ENCODE data around the gene CARM1. TPM values are rescaled to one million over a fixed set of nuclear protein-coding genes. Genes with fewer than 3 reads are reported as not detected.

CARM1 gene
- total and polyA plus RNA-seq, 2 donors (not counting 3 experiments of a cell fraction or from before 2014, with no cell fraction given): 65.6 to 70.8 TPM

DNA sequence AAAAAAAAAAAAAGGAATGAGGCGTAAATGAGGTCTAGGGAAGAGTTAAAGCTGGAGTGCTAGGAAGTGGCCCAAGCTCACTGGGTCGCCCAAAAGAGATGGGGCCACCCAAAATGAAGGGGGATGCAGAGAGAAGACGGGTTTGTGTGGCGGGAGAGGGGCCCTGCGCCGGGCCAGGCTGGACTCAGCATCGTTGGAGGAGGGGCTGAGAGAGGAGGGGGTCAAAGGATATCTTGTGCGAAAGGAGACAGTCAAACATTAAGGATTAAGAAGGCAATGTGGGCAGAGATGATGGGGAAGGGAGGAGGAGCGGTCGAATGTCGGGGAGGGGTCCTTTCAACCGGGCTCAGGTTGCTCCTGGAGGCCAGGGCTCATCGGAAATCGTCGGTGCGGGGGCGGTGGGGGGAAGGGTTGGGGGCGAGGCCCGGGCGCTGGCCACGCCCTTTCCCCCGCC, 825 bp upstream of the CARM1 start:
- peaks cover 33% of the 10 kb centered on the region for H3K79me2 ChIP-seq (ENCODE audit: control insufficient read depth, insufficient read depth, low read length)
- BruUV-seq (replicated peaks): TSS peak; percentile 31
- H3K9ac ChIP-seq (replicated peaks; ENCODE audit: extremely low read depth, insufficient read depth, low read length): peak overlapping the region; percentile 86
- peak overlapping the region; percentile 59 to 81 (median 60) for H3K4me3 ChIP-seq (replicated peaks in 1 of 3; ENCODE audit: insufficient read depth in 1 of 3, low read depth in 1 of 3, low read length in 3 of 3)
- H3K9me3 ChIP-seq (replicated peaks; ENCODE audit: control insufficient read depth, insufficient read depth, low read length): no peaks in the 10 kb centered on the region
- H3K36me3 ChIP-seq (ENCODE audit: control insufficient read depth in 2 of 2, extremely low read depth in 1 of 2, insufficient read depth in 2 of 2, low read length in 2 of 2): no peaks in the 10 kb centered on the region
- POLR2A ChIA-PET: no interaction called here
- peak overlapping the region; percentile 52 for H3K27ac ChIP-seq (ENCODE audit: insufficient read depth, low read depth, low read length)
- no peak for TF ChIP-seq MYC (IDR thresholded peaks at IDR 0.05; ENCODE audit: low read depth, low read length)
- peak; percentile 37 for TF ChIP-seq POLR2A (IDR thresholded peaks at IDR 0.05; ENCODE audit: low read depth, low read length)
- no peak for TF ChIP-seq GATA2 (IDR thresholded peaks at IDR 0.05; ENCODE audit: insufficient read depth, insufficient read length, low read depth, low read length)
- TF ChIP-seq EZH2 (IDR thresholded peaks at IDR 0.05; ENCODE audit: borderline replicate concordance, low read depth, low read length, severe bottlenecking): no peak
- TF ChIP-seq FOS (IDR thresholded peaks at IDR 0.05; ENCODE audit: borderline replicate concordance, insufficient read depth, low read length): no peak
- TF ChIP-seq, protein P1, sequence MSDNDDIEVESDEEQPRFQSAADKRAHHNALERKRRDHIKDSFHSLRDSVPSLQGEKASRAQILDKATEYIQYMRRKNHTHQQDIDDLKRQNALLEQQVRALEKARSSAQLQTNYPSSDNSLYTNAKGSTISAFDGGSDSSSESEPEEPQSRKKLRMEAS (IDR thresholded peaks at IDR 0.05; ENCODE audit: insufficient read depth, insufficient read length): no peak
- no peak for TF ChIP-seq JUN (IDR thresholded peaks at IDR 0.05; ENCODE audit: borderline replicate concordance, insufficient read depth, insufficient read length, low read depth)
- no peak for TF ChIP-seq CTCF (IDR thresholded peaks at IDR 0.05; ENCODE audit: extremely low read depth in 1 of 2, insufficient read depth in 1 of 2, low read depth in 1 of 2, low read length in 2 of 2)
- no peak for TF ChIP-seq POLR2AphosphoS5 (IDR thresholded peaks at IDR 0.05; ENCODE audit: insufficient read depth, low read depth, low read length)
- H3K9me1 ChIP-seq (replicated peaks; ENCODE audit: control insufficient read depth, extremely low read depth, insufficient read depth, low read length): no peaks in the 10 kb centered on the region
- intact Hi-C loops (cut with micrococcal nuclease): loop anchor here (5.0 kb wide), 1 partner anchor 57 kb away; the partner anchor contains the start of genes TIMM29 and YIPF2
- FAIRE-seq (no peak), DNase-seq (ENCODE audit: low read depth, low spot score) (no peak)
- H3K4me2 ChIP-seq (ENCODE audit: insufficient read depth, low read length): peak overlapping the region; percentile 96
- H3K27me3 ChIP-seq (ENCODE audit: control insufficient read depth in 2 of 2, insufficient read depth in 2 of 2, low read length in 2 of 2): no peaks in the 10 kb centered on the region
- dilution Hi-C loops (cut with MboI; ENCODE audit: extremely low pct_ligation_motif_present, low sequenced_read_pairs): no loop called here
- H4K20me1 ChIP-seq (replicated peaks; ENCODE audit: control insufficient read depth, extremely low read depth, insufficient read depth, low read length): no peaks in the 10 kb centered on the region
- H3K4me1 ChIP-seq (ENCODE audit: control insufficient read depth, extremely low read depth, insufficient read depth, low read length): peaks cover 12% of the 10 kb centered on the region
- peak overlapping the region; percentile 100 for H2AFZ ChIP-seq (ENCODE audit: low read depth, low read length)
- CTCF ChIA-PET: interaction anchor here (0.5 to 2.4 kb wide), 48 partner anchors 10 to 467 kb away, joined by 3 to 36 read pairs (median 4); partner anchors contain the start of genes CDC37, DNM2, S1PR5 and SLC44A2
